Activated naive CD4-positive, alpha-beta T cell treated with anti-CD3 and anti-CD28 coated beads, Interleukin-2, amount 50 U/mL, for 24 hours (primary cell): ENCODE results near the gene SUDS3.
A peak's percentile ranks its signal among the peaks of the same experiment; 100 is the strongest.

Source experiments
- H3K27ac Mint-ChIP-seq: one replicate; pipeline ENCODE4 v1.8.0; 2021; ENCODE audit warnings: mild to moderate bottlenecking, mixed read lengths
- H3K27me3 Mint-ChIP-seq: one replicate; pipeline ENCODE4 v1.8.0; 2021; ENCODE audit warnings: mixed read lengths
- H3K36me3 Mint-ChIP-seq: one replicate; pipeline ENCODE4 v1.8.0; 2021; ENCODE audit warnings: mixed read lengths
- H3K4me1 Mint-ChIP-seq: one replicate; pipeline ENCODE4 v1.8.0; 2021; ENCODE audit warnings: mixed read lengths
- H3K4me3 Mint-ChIP-seq: one replicate; pipeline ENCODE4 v1.8.0; 2021; ENCODE audit warnings: mild to moderate bottlenecking, mixed read lengths
- H3K9me3 Mint-ChIP-seq: one replicate; pipeline ENCODE4 v1.8.0; 2021; ENCODE audit warnings: mixed read lengths

Gene SUDS3

GRCh38 chr12:118376089-118377020, at the start of gene SUDS3:
Gene SUDS3 (plus strand): TSS chr12:118376555. CDS start chr12:118376692, 137 bp downstream.
- no peaks in the 10 kb centered on the region for H3K27me3 Mint-ChIP-seq
- no peaks in the 10 kb centered on the region for H3K36me3 Mint-ChIP-seq
- peaks cover 38% of the 10 kb centered on the region for H3K4me1 Mint-ChIP-seq
- no peaks in the 10 kb centered on the region for H3K9me3 Mint-ChIP-seq
- H3K4me3 Mint-ChIP-seq: peak within 1 kb of the TSS; percentile 85
- H3K27ac Mint-ChIP-seq: peak within 1 kb of the TSS; percentile 100

GRCh38 chr12:118326991-118327390, 49.4 kb upstream of the SUDS3 start:
- Mint-ChIP-seq H3K36me3 (peaks cover 14% of the 10 kb centered on the region), H3K4me1 (peaks cover 57% of the 10 kb centered on the region), H3K27me3 (no peaks in the 10 kb centered on the region), H3K4me3 (no peak overlapping the region), H3K9me3 (no peaks in the 10 kb centered on the region), H3K27ac (no peak overlapping the region)

DNA sequence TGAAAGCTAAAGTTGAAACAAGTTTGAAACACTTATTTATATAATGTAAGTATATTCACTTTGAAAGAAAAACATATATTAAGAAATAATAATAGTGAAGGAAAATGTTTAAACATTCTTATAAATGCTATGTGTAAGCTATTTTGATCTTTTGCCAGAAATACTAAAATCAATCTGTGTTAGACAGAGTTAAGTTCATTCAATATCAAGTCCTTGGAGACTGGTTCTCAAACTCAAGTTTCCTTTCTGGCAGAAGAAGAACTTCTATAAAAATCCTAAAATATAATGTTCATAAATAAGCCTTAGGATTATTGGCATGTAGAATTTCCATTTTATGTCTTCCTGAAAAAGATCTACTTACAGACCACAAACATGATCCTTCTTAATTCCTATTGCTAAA, 49.0 kb upstream of the SUDS3 start:
- no peak overlapping the region for H3K4me3 Mint-ChIP-seq
- H3K9me3 Mint-ChIP-seq: no peaks in the 10 kb centered on the region
- H3K27me3 Mint-ChIP-seq: no peaks in the 10 kb centered on the region
- H3K27ac Mint-ChIP-seq: no peak overlapping the region
- H3K4me1 Mint-ChIP-seq: peaks cover 61% of the 10 kb centered on the region
- peaks cover 14% of the 10 kb centered on the region for H3K36me3 Mint-ChIP-seq

DNA sequence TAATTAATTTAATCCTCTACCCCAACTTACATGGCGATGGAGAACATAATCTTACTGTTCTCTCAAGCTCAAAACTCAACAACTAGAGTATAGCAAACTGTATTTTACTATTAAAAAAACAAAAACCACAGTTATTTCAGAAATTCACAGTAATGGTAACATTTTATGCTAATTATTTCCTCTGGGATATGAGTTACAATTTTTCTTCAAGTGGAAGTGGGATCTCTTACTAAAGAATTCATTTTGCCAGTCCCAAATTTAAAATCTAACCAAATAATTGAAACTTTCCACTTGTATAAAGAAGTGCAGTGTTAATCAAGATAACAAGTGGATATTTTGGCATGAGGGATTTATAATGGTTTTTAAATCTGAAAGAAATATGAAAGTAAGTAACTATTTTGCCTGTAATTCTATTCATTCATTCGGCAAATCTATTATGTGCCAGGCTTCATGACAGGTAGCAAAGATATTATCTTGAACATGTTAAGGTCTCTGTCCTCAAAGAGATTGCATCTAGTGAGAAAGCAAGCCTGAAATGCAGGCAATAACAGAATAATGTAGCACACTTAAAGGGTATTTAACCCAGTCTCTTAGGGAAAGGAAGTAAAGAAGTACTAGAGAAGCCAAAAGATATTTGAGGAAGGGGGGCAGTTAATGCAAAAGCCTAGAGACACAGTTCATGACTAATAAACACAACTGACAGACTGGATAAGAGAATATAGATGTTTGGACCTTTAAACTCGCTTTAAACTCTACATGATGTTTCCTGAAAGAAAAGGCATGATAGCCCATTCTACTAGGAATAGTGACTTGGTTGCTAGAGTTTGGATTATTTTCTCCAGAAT, 47.6 kb upstream of the SUDS3 start:
- H3K9me3 Mint-ChIP-seq: no peaks in the 10 kb centered on the region
- peaks cover 19% of the 10 kb centered on the region for H3K36me3 Mint-ChIP-seq
- H3K4me3 Mint-ChIP-seq: no peak overlapping the region
- H3K27ac Mint-ChIP-seq: no peak overlapping the region
- no peaks in the 10 kb centered on the region for H3K27me3 Mint-ChIP-seq
- H3K4me1 Mint-ChIP-seq: peaks cover 67% of the 10 kb centered on the region

GRCh38 chr12:118330421-118331018, 45.8 kb upstream of the SUDS3 start:
- H3K4me1 Mint-ChIP-seq: peaks cover 62% of the 10 kb centered on the region

GRCh38 chr12:118332511-118332910, 43.8 kb upstream of the SUDS3 start:
- H3K27ac Mint-ChIP-seq: no peak overlapping the region
- no peak overlapping the region for H3K4me3 Mint-ChIP-seq
- peaks cover 65% of the 10 kb centered on the region for H3K4me1 Mint-ChIP-seq
- no peaks in the 10 kb centered on the region for H3K9me3 Mint-ChIP-seq
- H3K27me3 Mint-ChIP-seq: no peaks in the 10 kb centered on the region
- peaks cover 18% of the 10 kb centered on the region for H3K36me3 Mint-ChIP-seq

More at GRCh38 chr12:118330421-118331018, 45.8 kb upstream of the SUDS3 start:
- H3K27ac Mint-ChIP-seq: peak overlapping the region; percentile 1
- H3K4me3 Mint-ChIP-seq: no peak overlapping the region
- peaks cover 24% of the 10 kb centered on the region for H3K36me3 Mint-ChIP-seq
- H3K9me3 Mint-ChIP-seq: no peaks in the 10 kb centered on the region
- H3K27me3 Mint-ChIP-seq: no peaks in the 10 kb centered on the region

DNA sequence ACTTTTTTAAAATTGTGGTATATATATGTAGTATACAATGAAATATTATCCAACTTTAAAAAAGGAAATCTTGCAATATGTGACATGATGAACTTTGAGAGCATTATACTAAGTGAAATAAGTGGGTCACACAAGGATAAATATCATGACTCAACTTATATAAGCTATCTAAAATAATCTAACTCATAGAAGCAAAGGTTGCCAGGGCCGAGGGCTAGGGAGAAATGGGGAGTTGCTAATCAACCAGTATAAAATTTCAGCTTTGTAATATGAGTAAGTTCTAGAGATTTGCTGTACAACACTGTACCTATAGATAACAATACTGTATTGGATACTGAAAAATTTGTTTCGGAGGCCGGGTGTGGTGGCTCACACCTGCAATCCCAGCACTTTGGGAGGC, 42.1 kb upstream of the SUDS3 start:
- H3K27me3 Mint-ChIP-seq: no peaks in the 10 kb centered on the region
- H3K36me3 Mint-ChIP-seq: peaks cover 20% of the 10 kb centered on the region
- no peak overlapping the region for H3K27ac Mint-ChIP-seq
- H3K4me3 Mint-ChIP-seq: no peak overlapping the region
- peaks cover 66% of the 10 kb centered on the region for H3K4me1 Mint-ChIP-seq
- H3K9me3 Mint-ChIP-seq: no peaks in the 10 kb centered on the region

GRCh38 chr12:118334939-118335567, 41.3 kb upstream of the SUDS3 start:
- H3K9me3 Mint-ChIP-seq: no peaks in the 10 kb centered on the region
- no peak overlapping the region for H3K4me3 Mint-ChIP-seq
- H3K27me3 Mint-ChIP-seq: no peaks in the 10 kb centered on the region
- peaks cover 65% of the 10 kb centered on the region for H3K4me1 Mint-ChIP-seq
- H3K36me3 Mint-ChIP-seq: peaks cover 20% of the 10 kb centered on the region
- H3K27ac Mint-ChIP-seq: no peak overlapping the region

GRCh38 chr12:118336123-118336522, 40.2 kb upstream of the SUDS3 start:
- H3K9me3 Mint-ChIP-seq: no peaks in the 10 kb centered on the region
- no peak overlapping the region for H3K4me3 Mint-ChIP-seq
- peaks cover 17% of the 10 kb centered on the region for H3K36me3 Mint-ChIP-seq
- peaks cover 58% of the 10 kb centered on the region for H3K4me1 Mint-ChIP-seq
- no peaks in the 10 kb centered on the region for H3K27me3 Mint-ChIP-seq
- no peak overlapping the region for H3K27ac Mint-ChIP-seq

DNA sequence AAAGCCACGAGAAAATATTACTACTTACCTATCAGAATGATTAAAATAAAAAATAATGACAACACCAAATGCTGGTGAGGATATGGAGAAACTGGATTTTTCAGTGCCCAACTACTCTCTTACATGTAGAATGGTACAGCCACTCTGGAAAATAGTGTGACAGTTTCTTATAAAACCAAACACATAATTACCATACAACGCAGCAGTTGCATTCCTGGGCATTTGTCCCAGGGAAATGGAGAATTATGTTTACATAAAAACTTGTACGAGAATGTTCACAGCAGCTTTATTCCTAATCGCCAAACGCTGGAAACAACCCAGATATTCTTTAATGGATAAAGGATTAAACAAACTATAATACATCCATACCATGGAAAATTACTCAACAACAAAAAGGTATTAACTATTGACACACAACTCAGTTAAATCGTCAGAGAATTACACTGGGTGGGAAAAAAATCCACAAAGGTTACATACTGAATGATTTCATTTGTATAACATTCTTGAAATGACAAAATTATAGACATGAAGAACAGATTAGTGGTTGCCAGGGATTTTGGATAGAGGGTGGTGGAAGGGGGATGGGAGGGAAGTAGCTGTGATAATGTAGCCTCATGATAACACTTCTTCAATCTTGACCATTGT, 39.0 kb upstream of the SUDS3 start:
- H3K9me3 Mint-ChIP-seq: no peaks in the 10 kb centered on the region
- H3K4me3 Mint-ChIP-seq: no peak overlapping the region
- H3K4me1 Mint-ChIP-seq: peaks cover 57% of the 10 kb centered on the region
- H3K27me3 Mint-ChIP-seq: no peaks in the 10 kb centered on the region
- peaks cover 19% of the 10 kb centered on the region for H3K36me3 Mint-ChIP-seq
- peak overlapping the region; percentile 30 for H3K27ac Mint-ChIP-seq

GRCh38 chr12:118342090-118342489, 34.3 kb upstream of the SUDS3 start:
- Mint-ChIP-seq H3K4me1 (peaks cover 61% of the 10 kb centered on the region), H3K27me3 (no peaks in the 10 kb centered on the region), H3K36me3 (peaks cover 12% of the 10 kb centered on the region), H3K27ac (no peak overlapping the region), H3K4me3 (no peak overlapping the region), H3K9me3 (no peaks in the 10 kb centered on the region)

DNA sequence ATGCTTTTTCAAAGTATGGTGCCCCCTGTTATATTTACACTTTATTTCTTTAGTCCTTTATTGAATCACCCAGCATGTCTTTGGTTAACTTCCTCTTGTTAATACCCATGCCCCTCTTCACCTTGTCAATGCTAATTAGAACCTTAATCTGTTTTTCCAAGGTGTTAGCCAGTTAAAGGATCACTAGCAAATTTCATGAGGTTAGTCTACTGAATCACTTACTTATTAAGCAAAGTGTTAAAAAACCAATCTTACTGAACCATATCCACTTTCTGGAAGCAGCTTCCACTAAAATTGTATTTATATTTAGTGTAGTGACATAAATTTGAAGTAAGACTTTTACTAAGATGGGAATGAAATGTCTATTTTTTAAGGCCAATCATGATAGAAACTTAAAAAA, 31.5 kb upstream of the SUDS3 start:
- no peak overlapping the region for H3K27ac Mint-ChIP-seq

DNA sequence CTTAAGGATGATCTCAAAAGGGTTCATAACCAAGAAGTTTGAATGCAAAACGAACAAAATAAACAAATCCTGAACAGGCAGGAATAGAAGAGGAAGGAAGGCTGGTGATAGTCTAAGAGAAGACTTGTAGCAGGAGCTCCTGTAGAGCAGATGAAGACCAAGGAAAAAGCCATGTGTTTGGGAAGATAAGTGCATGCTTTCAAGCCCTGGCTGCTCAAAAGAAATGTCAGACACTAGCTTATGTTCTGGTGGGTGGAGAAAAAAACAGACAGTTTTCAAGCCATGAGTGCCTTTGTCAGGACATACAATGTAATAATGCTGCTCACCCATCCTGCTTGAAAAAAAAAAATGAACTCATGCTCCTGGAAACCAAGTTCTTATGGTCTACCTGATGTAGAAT, 31.0 kb upstream of the SUDS3 start:
- Mint-ChIP-seq H3K27me3 (no peaks in the 10 kb centered on the region), H3K9me3 (no peaks in the 10 kb centered on the region), H3K27ac (peak overlapping the region; percentile 12), H3K36me3 (peaks cover 10% of the 10 kb centered on the region), H3K4me1 (peaks cover 56% of the 10 kb centered on the region), H3K4me3 (no peak overlapping the region)

More for the DNA sequence above, 31.5 kb upstream of the SUDS3 start:
- no peaks in the 10 kb centered on the region for H3K27me3 Mint-ChIP-seq
- peaks cover 12% of the 10 kb centered on the region for H3K36me3 Mint-ChIP-seq
- no peak overlapping the region for H3K4me3 Mint-ChIP-seq
- peaks cover 56% of the 10 kb centered on the region for H3K4me1 Mint-ChIP-seq
- H3K9me3 Mint-ChIP-seq: no peaks in the 10 kb centered on the region

GRCh38 chr12:118346895-118347294, 29.5 kb upstream of the SUDS3 start:
- peaks cover 10% of the 10 kb centered on the region for H3K36me3 Mint-ChIP-seq
- no peak overlapping the region for H3K4me3 Mint-ChIP-seq
- H3K9me3 Mint-ChIP-seq: no peaks in the 10 kb centered on the region
- H3K4me1 Mint-ChIP-seq: peaks cover 56% of the 10 kb centered on the region
- H3K27ac Mint-ChIP-seq: peak overlapping the region; percentile 68
- no peaks in the 10 kb centered on the region for H3K27me3 Mint-ChIP-seq

GRCh38 chr12:118347916-118348315, 28.4 kb upstream of the SUDS3 start:
- Mint-ChIP-seq H3K9me3 (no peaks in the 10 kb centered on the region), H3K36me3 (peaks cover 8% of the 10 kb centered on the region), H3K4me1 (peaks cover 55% of the 10 kb centered on the region), H3K27me3 (no peaks in the 10 kb centered on the region), H3K27ac (peak overlapping the region; percentile 68), H3K4me3 (peak overlapping the region; percentile 1)
